Stromal cell of bone marrow (primary cell): ENCODE data around the gene EXOC2.
"Not testable (repeated sequence)": the region's sequence is repeated elsewhere in the genome, so short reads cannot be mapped to it uniquely, and the experiment has no call there.

Source experiments
- DNase-seq: peaks from one replicate; pipeline ENCODE4 v3.0.0-alpha.2; 2012; ENCODE audit warnings: low read depth

Gene EXOC2

DNA sequence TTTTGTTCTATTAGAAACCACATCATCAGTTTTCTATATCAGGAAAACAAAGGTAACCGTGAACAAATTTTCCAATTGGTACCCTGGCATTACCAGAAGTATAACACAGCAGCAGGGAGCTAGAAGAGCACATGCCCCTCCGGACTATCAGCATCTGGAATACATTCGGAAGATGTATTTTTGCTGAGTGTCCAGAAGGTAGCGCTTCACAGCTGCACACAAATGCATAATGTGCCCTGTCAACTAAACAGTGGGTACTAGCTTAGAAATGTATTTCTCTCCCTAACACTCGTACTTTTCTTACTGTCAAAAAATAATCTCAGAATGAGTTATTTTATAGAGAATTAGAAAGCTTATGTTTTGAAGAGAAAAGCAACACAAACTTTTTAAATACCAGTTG lies 113.6 kb downstream of the EXOC2 start:
- no peak for DNase-seq

DNA sequence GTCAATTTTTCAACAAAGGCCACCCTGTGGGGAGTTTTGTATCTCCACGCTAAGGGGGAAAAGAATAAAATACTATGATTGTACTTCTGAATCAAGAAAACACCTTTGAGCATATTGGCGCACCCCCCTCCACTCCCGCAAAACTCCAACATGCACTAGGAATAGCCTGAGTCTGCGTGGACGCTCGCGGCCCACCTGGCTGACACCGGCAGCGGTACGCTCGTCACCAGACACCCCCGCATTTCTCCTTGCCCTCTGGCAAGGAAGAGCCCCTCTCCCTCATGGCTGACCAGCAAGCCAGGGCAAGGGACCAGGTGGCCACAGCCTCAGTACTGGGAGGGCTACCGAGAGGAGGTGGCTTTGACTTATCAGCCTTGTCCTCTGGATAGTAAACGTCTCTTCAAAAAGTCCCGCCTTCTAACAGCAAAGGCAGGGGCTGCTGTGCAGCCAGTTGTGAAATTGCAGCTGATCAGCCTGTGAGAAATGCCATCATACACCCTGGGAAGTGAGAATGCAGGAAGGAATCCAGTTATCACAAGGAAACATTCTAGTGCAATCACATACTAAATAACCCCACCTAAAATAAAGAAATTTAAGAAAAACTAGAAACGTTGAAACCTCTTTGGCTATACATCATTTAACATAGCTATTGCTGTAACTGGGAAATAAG lies 120.2 kb downstream of the EXOC2 start:
- DNase-seq, result no peak

DNA sequence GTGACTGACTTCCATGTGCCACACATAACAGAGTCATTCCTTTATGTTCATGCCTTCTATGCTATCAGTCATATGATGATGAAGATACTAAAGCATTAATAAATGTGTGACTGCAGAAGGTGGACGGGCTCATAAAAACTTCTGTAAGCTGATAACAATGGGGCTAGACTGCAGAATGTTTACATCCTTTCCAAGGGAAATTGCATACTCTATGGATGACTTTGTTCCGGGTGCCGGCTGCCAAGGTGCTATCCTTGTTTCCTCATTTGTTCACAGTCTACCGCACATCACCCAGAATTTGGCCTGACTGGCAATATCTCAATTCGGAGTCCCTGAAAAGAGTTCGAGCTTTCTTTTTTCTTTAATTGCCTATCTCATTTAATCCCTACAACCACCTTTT lies 121.0 kb downstream of the EXOC2 start:
- no peak for DNase-seq

DNA sequence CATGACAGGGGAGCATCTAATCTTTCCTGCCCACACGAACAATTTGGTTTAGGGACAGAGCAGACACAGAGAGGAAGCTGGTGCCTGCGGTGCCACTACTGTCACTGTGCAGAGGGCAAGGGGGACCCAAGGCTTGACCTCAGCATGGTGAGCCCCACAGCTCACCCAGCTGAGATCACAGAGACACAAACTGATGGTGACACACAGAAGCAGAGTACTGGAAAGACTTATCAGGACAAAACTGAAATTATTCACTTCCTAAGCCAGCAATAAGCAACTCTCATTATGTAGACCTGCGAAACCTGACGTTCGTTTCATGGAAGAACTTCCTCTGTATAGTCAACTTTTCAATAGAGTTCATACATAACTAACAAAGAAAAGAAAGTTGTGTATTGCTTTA lies 122.1 kb downstream of the EXOC2 start:
- no peak for DNase-seq

DNA sequence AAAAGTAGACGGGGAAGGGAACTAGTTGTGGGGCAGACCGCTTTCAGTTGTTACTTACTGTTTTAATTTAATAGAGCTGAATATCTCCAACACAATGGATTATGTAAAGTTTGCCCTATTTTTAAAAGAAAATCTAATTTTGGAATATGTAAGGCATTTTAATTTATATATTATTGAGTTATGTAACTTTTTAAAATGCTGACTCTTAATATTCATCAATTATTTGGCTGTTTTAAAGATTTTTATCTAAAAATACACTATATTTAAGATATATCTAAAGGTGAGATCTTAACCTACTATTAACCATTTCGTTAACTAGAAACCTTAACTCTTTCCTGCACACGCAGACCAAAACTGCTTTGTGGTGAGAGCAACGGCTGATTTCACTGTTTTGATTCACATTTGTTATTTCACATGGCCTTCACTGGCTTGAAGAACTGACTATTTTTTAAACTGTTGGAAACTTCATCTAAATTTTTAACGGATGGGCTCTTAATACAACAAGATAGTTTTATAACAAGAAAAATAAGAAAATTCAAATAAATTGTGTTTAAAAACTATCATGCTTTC lies 123.9 kb downstream of the EXOC2 start:
- DNase-seq, result no peak

DNA sequence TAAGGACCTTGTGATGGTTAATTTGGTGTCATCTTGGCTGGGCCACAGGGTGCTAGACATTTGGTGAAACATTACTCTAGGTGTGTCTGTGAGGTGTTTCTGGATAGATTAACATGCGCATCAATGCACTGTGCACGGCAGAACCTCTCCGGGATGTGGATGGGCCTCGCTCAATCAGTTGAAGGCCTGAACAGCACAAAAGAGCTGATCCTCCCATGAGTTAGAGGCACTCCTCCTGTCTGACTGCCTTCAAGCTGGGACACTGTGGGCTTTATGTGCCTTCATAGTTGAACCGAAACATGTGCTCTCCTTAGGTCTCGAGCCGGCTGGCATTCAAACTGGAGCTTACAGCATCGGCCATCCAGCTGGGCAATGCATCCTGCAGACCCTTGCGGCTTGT lies 124.9 kb downstream of the EXOC2 start:
- DNase-seq, result no peak

DNA sequence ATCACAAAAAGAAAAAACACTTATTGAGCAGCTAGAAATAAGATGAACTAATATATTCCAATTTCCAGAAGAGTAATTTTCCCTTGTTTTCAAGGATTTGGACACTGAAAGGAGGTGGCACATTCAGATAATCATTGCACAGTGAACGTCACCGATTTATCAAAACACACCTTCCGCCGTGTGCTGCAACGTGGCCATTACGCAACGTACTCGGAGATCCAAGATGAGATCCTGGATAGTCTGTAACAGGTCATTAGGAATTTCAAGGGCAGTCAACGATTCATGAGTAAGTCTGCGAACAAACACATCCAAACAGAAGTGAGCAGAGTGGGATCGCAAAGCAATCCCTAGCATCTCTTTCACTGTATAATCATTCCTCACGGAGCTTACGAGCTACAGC lies 129.1 kb downstream of the EXOC2 start:
- no peak for DNase-seq

DNA sequence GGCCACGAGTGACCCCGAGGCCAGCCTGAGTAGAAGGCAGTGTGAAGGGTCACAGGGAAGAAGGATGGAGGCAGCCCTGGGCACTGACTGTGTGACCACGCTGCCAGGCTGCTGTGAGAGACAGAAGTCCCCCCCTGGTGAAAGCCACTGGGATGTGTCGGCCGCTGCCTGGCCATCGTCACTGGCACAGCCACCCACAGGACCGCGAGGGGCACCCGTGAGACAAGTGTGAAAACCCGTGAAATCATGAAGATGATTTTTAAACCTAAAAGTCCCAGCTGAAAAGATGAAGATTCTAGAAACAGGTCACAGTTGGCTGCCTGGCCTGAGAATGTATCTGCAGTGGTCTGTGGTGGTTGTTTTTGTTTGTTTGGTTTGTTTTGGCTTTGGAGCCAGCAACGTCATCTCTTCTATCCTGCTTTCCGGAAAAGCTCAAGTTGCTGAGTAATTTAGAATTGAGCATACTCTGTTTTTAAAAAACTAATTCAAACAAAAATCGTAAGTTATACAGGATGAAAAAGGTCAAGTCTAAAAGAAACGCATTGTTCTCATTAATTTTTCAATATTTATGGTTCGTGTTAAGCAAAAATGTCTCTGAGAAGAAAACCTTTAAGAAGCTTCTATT lies 130.8 kb downstream of the EXOC2 start:
- no peak for DNase-seq

DNA sequence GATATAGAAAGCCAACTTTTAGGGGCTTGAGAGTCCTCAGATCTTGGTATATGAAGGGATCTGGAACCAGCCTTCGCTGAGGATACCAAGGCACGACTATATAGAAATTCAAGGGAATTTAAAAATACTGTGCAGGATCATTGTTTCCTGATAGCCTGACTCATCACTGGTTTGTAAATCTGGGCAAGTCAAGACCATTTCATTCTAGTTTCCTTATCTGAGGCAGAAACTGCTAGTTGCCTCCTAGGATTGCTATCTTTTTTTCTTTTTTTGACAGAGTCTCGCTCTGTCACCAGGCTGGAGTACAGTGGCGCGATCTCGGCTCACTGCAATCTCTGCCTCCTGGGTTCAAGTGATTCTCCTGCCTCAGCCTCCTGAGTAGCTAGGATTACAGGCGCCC lies 131.6 kb downstream of the EXOC2 start:
- not testable (repeated sequence) for DNase-seq

DNA sequence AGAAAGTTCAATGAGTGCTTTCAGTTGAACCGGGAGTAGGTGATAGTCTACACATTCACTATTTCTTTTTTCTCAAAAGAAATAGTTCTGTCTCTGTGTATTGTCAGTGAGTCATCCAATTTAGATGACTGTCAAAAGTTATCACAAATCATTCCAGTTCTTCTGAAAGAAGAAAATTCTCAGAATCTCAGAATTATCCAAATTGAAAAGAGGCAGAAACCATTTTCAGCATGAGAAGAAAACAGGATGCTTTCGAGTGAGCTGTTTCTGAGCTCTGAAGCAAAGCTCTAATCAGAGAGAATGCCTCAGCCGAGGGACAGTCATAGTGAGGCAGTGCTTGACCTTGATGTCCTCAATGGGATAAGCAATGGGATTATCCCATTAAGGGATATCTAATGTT lies 134.0 kb downstream of the EXOC2 start:
- no peak for DNase-seq

DNA sequence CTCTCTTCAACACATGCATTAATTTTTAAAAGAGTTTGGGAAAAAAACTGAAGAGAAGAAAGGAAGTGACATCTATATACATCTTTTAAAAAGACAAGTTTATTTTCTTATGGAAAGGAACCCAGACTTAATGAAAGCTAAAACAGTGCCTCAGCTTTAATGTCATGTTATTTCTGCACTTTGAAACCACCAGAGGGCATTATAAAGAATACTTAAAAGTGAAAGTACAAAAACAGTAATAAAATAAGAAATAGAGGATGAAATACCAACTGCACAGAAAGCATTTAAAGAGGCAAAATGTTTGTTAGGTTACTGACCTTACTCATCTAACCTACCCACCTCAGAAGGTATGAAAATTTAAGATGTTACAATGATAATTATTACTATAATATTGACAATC lies 134.8 kb downstream of the EXOC2 start:
- DNase-seq, result no peak

DNA sequence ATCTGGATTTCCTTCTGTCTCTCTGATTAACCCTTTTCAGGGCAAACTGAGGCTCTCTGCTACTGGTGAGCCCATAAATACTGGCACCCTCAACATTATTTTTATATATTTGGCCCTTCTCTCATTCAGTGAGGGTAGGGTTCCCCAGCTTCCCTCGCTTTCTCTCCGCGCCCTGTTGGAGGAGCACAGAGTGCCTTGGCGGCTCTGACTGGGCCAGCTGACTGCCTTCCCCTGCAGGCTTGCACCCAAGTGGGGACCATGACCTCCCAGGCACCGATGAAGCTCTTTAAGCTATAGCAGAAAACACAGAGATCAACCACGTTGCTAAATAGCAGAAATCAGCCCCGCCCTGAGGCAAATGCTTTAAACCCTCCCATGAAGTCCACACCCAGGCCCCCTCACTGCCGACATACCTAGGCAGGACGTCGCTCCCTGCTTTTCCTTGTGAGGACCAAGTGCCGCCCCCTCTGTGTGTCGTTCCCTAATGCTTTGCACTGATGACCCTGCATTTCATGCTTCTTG lies 141.0 kb downstream of the EXOC2 start:
- DNase-seq, result no peak

DNA sequence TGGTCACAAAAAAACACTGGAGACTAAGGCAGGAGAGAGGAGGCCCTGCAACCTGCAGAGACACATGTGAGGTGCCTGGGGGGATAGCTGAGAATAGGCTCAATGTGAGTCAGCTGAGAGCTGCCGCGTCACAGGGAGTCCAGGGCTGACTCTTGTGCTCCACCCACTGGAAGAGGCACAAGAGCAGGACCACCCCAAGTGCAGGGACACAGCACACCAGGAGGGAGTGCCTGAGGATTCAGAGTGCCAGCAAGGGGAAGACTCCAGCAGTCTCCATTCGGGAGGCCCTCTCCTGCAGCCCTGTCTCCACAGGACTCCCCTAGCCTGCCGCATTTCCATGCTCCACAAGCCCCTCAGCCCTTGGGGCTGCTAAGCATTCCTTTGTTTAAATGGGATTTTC lies 141.5 kb downstream of the EXOC2 start:
- peak; percentile 13 for DNase-seq

DNA sequence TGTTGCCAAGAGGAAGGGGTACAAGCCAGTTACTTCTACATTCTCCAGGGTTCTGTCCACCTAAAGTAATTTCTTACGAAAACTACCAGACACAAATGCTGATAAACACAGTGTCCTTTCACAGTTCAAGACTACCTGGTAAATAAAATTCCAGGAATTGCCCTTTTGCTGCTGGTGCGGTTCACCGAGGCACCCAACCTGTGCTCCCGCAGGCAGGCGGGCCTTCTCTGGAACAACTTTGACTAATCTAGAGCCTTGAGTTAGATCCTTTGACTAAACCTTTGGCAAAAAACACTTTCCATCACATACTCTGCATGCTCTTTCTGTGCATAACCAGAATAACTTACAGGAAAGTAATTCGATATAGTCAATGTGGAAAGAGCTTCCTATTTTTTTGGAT lies 143.0 kb downstream of the EXOC2 start:
- no peak for DNase-seq

DNA sequence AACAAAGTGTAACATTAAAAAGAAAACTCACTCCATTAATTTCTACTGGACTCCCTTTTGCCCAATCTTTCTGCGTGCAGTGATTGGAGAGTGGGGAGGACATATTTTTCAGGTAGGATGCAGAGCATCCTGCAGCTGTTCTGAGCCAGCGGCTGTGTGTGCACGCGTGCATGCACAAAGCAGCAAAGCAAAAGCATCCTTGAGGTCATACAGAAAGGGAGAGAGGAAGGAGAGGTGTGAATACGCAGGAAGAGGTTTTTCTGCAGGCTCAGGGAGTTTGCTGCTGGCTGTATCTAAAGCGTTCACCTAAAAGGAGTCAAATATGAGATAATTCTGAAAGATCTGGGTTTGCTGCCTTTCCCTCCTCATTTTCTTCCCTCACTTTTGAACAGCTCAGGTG lies 144.4 kb downstream of the EXOC2 start:
- DNase-seq, result no peak

DNA sequence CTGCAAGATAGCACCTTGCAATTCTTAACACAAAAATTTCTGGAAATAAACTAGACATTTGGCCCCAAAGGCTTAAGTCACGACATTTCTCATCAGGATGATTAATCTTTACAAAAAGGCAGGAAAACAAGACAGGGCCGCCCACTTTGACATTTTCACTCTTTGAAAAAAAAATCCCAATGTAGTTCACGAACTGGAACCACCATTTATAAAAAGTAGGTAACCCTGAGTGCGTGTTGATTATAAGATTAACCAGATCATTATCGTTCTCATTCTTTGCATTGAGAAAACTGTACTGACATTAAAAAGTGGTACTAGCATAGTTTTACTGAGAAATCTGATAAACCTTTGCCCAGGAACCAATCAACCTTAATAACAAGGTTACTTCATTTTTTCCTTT lies 144.8 kb downstream of the EXOC2 start:
- DNase-seq, result no peak

DNA sequence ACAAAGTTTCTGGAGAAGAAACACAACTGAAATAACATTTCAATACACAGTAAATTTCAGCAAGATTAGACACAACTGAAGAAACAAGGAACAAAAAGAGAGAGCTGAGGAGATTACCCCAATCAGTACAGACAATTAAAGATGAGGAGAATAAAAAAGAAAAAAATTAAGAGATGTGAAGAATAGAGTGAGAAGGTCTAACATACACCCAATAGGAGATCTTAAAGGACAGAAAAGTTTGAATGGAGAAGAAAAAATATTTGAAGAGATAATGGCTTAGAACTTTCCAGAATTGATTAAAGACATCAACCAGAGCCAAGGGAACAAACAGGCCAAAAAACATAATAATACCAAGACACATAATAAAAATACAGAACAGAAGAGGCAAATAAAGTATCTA lies 152.4 kb downstream of the EXOC2 start:
- DNase-seq, result no peak

DNA sequence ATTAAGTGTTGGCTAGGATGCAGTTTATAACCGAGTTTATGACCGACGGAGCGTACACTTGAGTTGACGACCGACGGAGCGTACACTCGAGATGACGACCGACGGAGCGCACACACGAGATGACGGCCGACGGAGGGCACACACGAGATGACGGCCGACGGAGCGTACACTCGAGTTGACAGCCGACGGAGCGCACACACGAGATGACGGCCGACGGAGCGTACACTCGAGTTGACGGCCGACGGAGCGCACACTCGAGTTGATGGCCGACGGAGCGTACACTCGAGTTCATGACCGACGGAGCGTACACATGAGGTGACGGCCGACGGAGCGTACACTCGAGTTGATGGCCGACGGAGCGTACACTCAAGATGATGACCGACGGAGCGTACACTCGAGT lies 155.8 kb downstream of the EXOC2 start:
- DNase-seq, result no peak

DNA sequence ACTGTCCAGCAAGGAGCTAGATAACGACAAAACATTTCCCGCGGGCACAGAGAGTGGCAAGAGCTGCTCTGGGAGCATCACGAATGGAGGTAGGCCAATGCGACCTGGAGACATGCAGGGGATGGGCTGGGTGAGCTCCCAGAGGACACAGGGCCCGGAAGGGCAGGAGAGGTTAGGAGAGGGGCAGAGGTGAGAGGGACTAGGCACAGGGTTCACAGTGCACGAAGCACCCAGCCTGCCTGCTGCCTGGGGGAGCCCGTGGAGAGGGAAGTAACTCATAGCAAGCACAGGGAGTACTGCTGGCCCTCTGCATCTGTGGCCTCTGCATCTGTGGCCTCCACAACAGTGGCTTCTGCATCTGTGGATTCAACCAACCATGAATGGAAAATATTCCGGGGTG lies 162.5 kb downstream of the EXOC2 start:
- DNase-seq, result no peak

DNA sequence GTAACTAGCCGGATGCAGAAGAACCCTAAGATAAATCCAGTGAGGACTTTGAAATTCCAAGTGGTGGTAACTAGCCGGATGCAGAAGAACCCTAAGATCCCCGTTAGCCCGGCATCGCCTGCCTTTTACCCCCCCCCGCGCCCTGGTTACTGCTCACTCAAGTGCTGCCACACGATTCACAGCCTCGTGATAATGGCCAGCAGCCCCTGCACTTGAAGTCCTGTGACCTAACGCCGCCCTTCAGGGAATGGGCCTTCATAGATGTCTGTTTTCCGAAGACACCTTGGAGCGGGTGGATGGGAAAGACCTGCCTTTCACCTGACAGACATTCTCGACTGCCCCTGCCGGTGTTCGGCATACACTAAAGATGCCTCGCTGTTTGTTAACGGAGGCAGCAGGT lies 163.9 kb downstream of the EXOC2 start:
- no peak for DNase-seq

DNA sequence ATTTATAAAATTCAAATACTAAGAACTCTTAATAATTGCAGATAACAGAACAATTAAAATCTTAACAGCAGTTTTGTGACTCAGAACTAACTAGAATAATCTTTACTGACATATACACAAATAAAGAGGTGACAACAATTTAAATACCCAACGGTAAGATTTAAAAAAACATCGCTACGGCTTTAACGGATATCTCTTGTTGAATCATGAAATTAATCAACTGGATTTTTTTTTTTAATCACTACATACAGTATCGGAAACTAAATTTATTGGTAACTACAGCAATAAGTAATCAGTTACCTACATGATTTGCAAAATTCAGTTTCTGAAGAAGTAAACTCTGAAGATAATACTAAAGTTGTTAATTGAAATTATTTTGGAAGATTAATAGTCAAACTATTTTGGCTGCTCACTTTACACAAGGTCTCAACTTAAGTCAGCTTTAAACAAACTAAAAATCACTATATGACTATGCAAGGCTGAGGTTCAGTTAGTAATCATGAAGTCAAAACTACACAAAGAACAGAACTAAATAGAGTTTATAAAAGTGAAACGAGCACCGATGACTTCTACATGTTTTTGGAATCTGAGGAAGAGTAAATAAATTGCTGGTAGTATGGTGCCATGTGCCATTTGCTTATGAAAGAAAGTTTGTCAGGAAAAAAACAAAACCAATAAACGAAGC lies 164.8 kb downstream of the EXOC2 start:
- no peak for DNase-seq

DNA sequence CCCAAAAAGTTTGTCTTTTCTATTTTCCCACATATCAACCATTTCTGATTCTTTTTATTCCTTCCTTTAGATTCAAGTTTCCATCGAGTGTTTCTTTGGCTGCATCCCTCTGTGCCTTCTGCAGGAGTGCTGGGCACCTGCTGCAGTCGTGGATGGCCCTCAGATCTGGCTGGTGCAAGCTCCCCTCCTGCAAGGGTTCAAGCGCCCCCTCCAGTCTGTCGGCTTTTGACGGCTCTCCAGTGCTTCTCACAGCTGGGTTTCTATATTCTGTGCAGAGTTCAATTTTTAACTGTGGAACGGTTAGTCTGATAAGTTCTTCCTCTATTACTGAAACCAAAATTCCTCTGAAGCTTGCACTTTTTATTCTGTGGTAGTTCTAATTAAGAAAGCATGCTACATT lies 168.1 kb downstream of the EXOC2 start:
- no peak for DNase-seq

DNA sequence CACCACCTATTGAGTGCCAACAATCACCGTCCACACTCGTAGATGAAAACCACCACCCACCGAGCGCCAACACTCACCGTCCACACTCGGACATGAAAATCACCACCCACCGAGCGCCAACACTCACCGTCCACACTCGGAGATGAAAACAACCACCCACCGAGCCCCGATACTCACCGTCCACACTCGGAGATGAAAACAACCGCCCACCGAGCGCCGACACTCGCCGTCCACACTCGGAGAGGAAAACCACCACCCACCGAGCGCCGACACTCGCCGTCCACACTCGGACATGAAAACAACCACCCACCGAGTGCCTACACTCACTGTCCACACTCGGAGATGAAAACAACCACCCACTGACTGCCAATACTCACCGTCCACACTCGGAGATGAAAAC lies 172.1 kb downstream of the EXOC2 start:
- DNase-seq, result no peak
